NCI-H2107 treated with DMSO at 0.1 percent for 48 hours (cell line): ENCODE data around the gene SULT1A2.
"Not testable (repeated sequence)": the region's sequence is repeated elsewhere in the genome, so short reads cannot be mapped to it uniquely, and the experiment has no call there.

Experiments used
- DNase-seq: peaks from one replicate; lab custom pipeline; 2025; ENCODE audit not compliant: unreplicated experiment; lab: John Stamatoyannopoulos, UW

The SULT1A2 gene

DNA sequence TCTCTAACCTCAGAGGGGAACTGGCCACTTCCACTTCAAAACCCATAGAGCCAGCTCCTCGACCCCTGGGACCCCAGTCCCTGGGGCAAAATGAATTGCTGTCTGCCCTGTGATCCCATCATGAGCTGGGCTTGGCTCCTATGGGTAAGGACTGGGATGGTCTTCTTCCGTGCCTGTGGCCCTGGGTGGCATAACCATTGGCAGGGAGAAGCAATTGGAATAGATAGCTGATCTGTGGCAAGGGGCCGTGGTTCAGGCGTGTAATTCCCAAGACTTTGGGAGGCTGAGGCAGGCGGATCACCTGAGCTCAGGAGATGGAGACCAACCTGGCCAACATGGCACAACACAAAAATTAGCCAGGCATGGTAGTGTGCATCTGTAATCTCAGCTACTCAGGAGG lies 4.3 kb downstream of the SULT1A2 start:
- no peak for DNase-seq

DNA sequence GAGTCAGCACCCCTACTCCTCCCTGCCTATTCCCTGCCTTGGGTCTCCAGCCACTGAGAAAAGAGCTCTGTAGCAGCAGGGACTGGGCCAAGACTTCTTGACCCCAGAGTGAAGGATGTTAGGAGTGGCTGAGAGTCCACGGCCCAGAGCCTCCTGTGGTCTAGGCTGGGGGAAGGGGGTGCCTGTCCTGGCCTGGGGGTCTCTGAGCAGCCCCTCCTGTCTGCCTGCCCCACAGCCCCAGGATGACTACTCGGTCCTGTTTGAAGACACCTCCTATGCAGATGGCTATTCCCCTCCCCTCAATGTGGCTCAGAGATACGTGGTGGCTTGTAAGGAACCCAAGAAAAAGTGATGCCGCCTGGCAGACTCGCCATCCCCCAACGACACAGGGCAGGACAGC lies 5.5 kb downstream of the SULT1A2 start:
- no peak for DNase-seq

- no peak for DNase-seq
Measured at GRCh38 chr16:28590384-28591340, 6.2 kb downstream of the SULT1A2 start.

DNA sequence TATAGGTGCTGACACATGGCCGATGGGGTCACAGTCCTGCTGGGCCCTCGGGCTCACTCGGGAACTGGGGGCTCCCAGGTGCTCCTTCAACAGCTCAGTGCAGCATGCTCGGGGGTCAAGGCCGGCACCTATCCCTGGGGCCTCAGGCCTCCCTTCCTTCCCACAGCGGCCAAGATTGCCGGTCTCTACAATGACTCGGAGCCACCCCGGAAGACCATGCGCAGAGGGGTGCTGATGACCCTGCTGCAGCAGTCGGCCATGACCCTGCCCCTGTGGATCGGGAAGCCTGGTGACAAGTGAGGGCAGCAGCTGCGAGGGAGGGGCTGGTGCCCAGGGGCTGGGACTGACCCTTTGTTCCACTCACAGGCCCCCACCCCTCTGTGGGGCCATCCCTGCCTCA lies 6.9 kb downstream of the SULT1A2 start:
- DNase-seq: no peak

DNA sequence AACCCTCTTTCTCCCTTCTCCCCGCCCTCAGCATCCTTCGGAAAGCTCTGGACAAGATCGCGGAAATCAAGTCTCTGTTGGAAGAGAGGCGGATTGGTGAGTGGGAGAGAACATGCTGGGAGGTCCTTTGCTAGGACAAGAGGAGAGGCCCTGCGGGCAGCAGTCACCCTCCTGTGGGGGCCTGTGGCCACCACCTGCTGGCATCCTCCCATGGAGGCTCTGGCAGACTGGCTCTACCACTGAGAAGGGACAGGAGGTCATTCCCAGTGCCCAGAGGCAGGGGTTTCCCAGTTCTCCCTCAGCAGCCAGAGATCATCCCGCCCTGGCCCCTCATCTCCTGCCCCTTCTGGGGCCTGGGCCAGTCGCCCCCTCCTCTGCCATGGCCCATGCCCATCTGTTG lies 7.8 kb downstream of the SULT1A2 start:
- no peak for DNase-seq

- no peak for DNase-seq
Measured at GRCh38 chr16:28587386-28587785, 9.5 kb downstream of the SULT1A2 start.

DNA sequence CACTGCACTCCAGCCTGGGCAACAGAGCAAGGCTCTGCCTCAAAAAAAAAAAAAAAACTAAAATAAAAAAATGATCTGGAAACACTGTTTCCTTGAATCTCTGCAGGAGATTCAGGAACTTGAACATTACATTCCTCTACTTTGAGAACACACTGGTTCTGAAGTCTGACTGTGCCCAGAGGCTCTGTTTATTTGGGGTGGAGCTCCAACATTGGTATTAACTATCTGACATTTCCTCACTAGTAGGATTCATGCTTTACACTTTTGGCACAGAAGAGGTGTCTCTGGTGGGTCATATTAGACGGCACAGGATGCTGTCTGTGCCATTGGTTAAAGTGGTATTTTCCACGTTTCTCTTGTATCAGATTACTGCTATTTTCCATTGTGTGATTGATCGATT lies 10.4 kb downstream of the SULT1A2 start:
- no peak for DNase-seq

- no peak for DNase-seq
Measured at GRCh38 chr16:28585674-28586073, 11.2 kb downstream of the SULT1A2 start.

DNA sequence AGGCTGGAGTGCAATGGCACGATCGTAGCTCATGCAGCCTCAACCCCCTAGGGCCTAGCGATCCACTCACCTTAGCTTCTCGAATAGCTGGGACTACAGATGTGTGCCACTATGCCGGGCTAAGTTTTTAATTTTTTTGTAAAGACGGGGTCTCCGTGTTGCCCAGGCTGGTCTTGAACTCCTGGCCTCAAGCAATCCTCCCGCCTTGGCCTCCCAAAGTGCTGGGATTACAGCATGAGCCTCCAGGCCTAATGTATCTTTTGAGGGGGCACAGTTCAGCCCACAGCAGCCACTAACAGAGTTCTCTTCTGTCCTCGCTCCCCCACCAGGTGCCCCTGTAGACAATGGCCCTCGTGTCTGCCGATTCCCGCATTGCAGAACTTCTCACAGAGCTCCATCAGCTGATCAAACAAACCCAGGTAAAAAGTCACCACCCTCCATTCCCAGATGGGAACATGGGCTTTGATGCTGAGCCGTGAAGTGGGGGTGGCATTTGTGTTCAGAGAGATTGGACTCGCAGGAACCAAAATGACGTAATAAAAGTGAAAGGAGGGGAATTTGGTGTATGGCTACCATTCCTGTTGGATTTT lies 16.0 kb downstream of the SULT1A2 start:
- DNase-seq: no peak

GRCh38 chr16:28575446-28576109 lies 21.3 kb downstream of the SULT1A2 start:
- DNase-seq: no peak

- DNase-seq: no peak
Measured at GRCh38 chr16:28574925-28575324, 21.9 kb downstream of the SULT1A2 start.

- no peak for DNase-seq
Measured at GRCh38 chr16:28573738-28574718, 22.8 kb downstream of the SULT1A2 start.

- DNase-seq: no peak
Measured at GRCh38 chr16:28572696-28573510, 23.9 kb downstream of the SULT1A2 start.

DNA sequence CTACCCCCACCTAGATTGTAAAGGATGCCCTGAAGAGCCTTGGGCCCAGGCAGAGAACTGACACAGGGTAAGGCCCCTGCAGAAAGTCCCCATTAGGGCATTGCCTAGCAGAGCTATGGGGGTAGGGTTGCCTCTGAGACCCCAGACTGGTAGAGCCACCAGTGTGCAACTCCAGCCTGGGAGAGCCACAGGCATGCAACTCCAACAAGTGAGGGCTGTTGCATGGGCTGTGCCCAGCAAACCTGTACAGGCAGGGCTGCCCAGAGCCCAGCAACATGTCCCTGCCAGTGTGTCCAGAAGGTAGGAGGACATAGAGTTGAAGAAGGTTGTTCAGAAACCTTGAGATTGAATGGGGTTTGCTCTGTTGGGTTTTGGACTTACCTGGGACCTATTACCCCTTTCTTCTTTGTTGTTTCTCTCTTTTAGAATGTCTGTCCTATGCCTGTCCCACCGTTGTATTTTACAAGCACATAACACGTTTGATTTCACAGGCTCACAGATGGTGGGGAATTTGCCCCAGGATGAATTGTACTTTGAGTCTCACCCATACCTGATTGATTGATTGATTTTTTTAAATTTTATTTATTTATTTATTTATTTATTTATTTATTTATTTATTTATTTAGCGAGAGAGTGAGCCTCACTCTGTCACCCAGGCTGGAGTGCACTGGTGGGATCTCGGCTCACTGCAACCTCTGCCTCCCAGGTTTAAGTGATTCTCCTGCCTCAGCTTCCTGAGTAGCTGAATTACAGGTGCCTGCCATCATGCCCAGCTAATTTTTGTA lies 26.7 kb downstream of the SULT1A2 start:
- DNase-seq: no peak

- no peak for DNase-seq
Measured at GRCh38 chr16:28569021-28569420, 27.8 kb downstream of the SULT1A2 start.

DNA sequence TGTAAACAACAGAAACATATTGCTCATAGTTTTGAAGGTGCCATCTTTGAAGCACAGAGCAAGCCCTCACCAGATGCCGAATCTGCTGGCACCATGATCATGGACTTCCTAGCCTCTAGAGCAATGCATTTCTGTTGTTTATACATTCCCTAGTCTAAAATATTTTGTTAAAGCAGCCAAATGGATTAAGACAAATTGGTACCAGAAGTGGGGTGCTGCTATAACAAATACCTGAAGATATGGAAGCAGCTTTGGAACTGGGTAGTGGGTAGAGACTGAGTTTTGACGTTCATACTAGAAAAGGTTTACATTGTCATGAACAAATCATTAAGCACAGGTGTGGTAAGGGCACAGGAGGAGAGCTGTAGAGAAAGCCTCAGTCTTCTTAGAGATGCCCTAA lies 29.6 kb downstream of the SULT1A2 start:
- no peak for DNase-seq

DNA sequence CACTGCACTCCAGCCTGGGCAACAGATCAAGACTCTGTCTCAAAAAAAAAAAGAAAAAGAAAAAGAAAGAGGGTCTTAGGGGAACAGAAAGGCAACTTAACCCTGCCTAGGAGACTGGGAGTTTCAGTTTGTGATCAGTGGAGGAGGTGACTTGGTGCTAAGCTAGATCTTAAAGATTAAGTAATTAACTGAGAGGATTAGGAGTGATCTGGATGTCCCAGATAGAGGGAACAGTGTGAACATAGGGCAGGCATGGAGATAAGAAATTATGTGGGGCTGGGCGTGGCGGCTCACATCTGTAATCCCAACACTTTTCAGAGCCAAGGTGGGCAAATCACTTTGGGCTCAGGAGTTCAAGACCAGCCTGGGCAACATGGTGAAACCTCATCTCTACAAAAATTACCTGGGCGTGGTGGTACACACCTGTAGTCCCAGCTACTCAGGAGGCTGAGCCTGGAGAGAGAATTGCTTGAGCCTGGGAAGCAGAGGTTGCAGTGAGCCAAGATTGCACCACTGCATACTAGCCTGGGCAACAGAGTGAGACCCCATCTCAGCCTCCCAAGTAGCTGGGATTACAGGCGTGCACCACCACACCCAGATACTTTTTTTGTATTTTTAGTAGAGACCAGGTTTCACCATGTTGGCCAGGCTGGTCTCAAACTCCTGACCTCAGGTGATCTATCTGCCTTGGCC lies 30.5 kb downstream of the SULT1A2 start:
- not testable (repeated sequence) for DNase-seq

- no peak for DNase-seq
Measured at GRCh38 chr16:28563218-28563617, 33.6 kb downstream of the SULT1A2 start.

DNA sequence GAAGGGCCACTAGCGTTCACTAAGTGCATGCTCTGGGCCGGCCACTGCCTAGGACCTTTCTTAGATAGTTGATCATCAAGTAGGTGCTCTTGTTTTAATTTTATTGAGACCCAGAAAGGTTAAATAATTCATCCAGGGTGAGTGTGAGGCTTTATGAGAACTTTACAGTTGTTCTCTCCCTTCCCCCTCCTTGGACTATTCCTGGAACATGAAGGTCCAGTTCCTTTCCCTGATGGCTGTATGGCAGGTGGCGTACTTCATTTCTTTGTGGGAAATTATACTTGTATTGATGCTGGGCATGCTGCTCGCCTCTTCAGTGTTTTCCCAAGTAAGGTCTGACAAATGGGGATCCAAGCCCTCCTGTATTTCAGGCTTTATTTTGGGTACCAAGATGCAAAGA lies 34.7 kb downstream of the SULT1A2 start:
- no peak for DNase-seq
